HG02759 (cell line): ENCODE results near the gene CNPY4.
A peak's percentile ranks its signal among the peaks of the same experiment; 100 is the strongest.

Experiments
- ATAC-seq: cut with Tn5 transposase; IDR thresholded peaks from one replicate; pipeline ENCODE4 v1.9.1; 2021; ENCODE audit warnings: mild to moderate bottlenecking, moderate library complexity; ENCODE audit not compliant: unreplicated experiment

The CNPY4 gene

DNA sequence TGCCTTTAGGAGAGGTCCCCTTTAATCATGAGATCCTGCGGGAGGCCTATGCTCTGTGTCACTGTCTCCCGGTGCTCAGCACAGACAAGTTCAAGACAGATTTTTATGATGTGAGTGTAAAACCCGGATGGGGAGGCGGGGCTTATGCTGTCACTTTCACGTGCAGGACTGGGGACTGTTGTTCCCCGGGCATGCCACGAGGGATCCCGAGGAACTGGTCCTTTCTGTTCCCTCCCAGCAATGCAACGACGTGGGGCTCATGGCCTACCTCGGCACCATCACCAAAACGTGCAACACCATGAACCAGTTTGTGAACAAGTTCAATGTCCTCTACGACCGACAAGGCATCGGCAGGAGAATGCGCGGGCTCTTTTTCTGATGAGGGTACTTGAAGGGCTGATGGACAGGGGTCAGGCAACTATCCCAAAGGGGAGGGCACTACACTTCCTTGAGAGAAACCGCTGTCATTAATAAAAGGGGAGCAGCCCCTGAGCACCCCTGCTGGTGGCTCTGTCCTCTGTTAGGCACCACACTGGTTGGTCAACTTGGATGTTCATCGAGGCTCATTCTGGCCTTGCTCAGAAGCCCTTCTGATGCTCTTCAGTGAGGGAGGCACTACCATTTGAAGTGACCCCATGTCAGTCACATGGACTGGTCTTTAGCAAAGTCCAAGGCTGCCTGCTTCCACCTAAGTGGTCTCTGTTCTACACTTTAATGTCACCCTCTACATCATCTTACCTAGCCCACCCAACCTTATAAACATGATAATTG, 27.8 kb upstream of the CNPY4 start:
- ATAC-seq: no peak

- no peak for ATAC-seq
These were observed 26.4 kb upstream of the CNPY4 start for GRCh38 chr7:100093054-100093453.

GRCh38 chr7:100093498-100093897, 25.9 kb upstream of the CNPY4 start:
- ATAC-seq: no peak

- ATAC-seq: no peak
These were observed 25.4 kb upstream of the CNPY4 start for GRCh38 chr7:100093925-100094486.

- no peak for ATAC-seq
These were observed 24.1 kb upstream of the CNPY4 start for GRCh38 chr7:100095289-100095688.

DNA sequence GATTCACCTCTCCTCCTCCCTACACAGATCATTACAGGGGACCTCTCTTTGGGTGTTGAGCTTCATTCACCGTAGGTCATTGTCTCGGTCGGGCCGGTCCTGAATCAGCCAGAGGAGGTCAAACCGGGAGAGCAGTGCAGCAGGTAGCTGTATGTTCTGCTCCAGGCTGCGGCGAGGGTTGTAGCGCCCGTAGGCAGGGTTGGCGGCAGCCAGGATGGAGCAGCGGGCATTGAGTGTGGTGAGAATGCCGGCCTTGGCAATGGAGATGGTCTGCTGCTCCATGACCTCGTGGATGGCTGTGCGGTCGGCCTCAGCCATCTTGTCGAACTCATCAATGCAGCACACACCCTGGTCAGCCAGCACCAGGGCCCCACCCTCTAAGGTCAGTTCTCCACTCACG, 23.7 kb upstream of the CNPY4 start:
- ATAC-seq: no peak

DNA sequence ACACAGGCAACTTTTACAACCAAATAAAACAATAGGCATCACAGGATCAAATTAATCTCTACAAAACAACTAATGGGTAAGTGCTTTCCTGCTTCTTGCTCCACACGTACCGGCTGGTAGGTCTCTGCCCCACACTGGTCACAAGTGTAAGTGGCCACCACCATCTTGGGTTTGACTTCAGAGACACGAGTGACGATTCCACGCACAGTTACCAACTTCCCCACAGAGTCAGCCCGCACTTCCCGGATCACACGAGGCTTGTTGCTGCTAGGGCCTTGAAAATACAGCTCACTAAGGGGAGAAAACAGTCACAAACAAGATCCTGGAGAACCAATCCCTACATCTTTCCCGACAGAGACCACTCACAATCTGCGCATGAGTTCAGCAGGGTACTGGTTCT, 20.5 kb upstream of the CNPY4 start:
- no peak for ATAC-seq

DNA sequence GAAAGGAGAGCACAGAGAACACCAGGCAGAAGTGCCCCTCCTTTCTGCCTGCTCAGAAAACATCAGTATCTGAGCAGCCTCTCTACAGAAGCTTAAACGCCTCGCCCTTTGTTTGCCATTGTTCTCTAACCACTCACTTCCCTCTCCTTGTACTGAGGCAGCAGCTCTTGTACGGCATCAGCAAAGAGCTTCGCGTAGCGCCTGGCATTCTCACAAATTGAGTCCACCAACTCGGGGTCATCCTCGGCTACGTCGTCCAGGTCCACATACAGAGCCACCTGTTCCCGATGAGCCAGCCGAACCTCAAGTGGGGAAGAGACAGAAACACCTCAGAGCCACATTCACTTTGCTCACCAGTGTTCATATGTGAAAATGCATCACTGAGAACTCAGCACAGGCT, 20.0 kb upstream of the CNPY4 start:
- ATAC-seq: no peak

DNA sequence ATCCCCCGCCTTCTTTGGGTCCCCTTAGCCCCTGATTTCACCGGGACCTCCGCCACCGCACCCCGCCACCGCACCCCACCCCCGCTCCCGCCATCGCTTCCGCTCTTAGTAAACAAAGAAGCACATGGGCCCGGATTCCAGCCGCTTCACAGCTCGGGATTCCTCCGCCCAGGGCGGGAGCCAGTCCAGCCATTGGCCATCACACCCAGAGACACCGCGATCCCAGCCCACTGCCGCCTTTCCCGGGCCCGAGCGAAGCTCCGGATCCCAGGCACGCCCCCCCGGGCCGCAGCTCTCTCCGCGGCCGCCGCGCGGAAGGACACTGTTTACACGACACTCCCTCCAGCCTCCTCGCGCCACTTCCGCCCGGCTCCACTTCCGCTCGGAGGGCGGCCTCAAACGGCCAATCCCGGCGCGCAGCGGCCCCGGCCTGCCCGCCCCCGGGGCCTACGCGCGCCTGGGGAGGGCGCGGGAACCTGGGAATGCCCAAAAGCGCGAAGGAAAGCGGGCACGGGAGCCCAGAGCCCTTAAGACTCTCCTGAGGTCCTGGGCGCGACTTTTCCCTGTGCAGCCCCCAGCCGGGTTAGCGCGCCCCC, 18.9 kb upstream of the CNPY4 start:
- ATAC-seq: peak; percentile 72

DNA sequence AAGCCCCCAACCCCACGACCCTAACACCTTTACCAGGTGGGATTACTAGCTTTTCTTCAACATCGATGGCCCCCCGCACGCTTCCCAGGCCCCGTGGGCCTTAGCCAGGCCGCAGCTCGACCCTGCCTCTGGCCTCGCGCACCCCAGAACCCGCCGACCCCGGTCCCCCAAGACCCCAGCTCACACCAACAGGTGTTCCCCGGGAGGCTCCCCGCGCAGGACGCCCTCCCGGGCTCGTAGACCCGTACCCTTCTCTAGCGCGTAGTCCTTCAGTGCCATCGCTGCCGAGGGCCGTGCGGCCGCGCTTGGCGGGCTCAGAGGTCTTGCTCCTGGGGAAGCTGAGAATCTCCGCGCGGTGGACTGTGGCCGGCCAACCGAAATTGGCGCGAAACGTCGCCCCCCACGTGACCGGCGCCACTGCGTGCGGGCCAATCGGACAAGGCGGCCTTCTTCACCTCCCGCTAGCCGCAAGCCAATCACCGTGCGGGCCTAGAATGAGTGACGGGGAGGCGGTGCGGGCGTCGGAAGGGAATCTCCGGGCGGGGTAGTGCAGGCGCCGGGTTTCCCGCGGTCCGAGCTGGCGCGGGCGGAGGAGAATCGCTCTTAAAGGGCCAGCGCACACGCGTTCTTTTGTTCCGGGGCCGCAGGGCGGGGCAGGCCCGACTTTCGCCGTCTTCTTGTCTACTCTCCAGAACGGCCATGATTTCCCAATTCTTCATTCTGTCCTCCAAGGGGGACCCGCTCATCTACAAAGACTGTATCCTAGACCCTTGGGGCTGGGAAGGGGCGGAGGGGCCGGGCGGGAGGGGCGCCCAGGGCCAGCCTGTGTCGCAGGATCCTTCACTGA, 18.2 kb upstream of the CNPY4 start, which contains the start of the genes AP4M1 and MCM7:
TSS of gene AP4M1 (plus strand) at position 628 of the 847 bp plus-strand sequence. CDS start at position 700, 72 bp downstream.
TSS of gene MCM7 (minus strand) at position 382 of the 847 bp plus-strand sequence. CDS start at position 279, 103 bp downstream.
- peak; percentile 85 for ATAC-seq

DNA sequence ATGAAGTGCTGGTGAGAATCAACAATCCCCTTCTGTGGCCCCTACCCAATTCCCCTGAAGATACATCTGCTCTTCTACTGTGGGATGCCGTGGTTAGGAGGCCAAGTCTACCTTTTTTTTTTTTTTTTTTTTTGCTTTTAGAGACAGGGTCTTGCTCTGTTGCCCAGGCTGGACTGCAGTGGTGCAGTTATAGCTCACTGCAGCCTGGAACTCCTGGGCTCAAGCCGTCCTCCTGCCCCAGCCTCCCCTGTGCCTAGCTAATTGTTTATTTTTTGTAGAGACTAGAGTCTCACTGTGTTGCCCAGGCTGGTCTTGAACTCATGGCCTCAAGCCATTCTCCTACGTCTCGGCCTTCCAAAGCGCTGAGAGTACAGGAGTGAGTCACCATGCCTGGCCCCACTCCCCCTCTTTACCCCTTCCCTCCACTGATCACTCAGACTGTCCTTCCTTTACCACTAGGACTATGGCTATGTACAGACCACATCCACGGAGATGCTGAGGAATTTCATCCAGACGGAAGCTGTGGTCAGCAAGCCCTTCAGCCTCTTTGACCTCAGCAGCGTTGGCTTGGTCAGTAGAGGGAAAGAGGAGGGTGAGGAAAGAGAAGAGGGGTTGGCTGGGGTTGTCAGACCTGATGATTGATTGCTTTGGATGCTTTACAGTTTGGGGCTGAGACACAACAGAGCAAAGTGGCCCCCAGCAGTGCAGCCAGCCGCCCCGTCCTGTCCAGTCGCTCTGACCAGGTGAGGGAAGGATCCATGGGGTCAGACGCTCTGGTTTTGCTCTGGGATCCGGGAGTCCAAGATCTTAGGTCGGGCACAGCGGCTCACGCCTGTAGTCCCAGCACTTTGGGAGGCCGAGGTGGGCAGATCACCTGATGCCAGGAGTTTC, 16.2 kb upstream of the CNPY4 start:
- ATAC-seq: no peak

- no peak for ATAC-seq
These were observed 13.9 kb upstream of the CNPY4 start for GRCh38 chr7:100105534-100105933.

GRCh38 chr7:100106633-100107032, 12.8 kb upstream of the CNPY4 start:
- ATAC-seq: no peak

DNA sequence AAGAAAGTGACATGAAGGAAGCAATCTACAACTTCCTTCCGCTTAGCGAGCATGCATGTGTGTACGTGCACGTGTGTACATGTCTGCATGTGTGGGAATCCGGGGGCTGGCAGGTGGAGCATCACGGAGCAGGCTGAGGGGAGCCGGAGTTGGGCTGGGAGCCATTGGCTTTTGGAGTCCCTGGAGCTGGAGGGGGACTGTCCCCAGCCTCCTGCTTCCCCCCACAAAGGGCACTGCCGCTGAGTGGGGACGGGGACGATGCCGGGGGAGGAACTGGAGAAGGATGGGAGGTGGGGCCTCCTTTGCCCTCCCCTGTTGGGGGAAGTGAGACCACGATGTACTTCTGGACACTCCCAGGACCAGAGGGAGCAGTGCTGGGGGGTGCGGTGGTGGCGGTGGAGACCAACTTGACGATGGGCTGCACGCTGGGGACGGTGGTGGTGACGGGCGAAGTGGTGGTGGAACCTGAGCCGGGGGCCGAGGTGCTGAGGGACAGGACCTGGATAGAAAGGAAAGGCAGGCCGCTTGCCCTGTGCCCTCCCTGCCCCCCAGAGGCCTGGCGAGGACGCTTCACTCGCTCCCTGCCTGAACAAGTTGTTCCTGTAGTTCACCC, 12.2 kb upstream of the CNPY4 start:
- ATAC-seq: no peak

DNA sequence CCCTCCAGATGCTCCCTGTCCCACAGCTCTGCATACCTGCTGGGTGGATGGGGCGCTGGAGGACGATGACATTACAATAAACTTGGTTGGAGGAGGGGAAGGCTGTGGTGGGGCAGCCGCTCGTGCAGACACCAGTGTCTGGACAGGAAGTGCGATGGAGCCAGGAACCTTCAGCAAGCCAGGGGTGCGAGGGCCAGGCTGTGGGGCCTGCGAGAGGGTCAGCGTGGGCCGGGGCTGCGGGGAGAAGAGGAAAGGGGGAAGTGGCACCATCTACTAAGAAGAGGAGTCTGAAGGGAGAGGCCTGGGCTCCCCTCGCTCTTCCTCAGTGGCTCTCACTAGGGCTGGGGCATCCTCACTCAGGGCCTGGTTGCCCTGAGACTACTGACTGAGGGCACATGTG, 11.5 kb upstream of the CNPY4 start:
- ATAC-seq: no peak

DNA sequence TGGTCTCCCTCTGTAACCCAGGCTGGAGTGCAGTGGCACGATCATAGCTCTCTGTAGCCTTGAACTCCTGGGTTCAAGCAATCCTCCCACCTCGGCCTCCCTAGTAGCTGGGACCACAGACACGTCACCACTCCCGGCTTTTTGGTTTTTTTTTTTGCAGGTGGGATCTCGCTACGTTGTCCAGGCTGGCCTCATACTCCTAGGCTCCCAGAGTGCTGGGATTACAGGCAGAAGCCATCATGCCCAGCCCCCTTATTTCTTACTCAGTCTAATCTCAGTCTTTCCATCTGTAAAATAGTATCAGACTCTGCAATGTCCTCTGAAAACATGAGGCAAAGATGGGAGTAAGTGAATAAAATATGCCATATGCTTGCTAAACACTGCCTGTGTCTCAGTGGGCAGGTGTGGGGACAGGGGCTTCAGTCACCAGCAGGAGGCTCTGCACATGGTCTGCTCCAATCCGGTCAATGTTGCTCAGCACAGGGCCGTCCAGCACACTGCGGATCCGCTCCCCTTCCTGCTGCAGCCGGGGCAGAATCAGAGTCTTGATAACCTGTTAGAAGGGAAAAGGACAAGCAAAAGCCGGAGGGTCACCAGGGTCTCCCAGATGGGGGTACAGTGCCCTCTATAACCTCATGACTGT, 9.8 kb upstream of the CNPY4 start:
- ATAC-seq: no peak

DNA sequence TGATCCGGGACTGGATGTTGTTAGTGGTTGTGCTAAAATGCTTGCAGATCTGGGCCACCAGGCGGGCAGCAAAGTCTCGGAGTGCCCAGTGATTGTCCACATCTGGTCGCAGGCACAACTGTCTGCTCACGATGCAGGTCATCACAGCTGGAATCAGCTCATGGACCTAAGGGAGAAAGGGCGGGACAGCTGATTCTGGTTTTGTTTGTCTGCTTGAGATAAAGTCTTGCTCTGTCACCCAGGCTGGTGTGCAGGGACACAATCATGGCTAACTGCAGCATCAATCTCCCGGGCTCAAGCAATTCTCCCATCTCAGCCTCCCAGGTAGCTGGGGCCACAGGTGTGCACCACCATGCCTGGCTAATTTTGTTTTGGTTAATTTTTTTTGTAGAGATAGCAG, 8.3 kb upstream of the CNPY4 start:
- no peak for ATAC-seq

DNA sequence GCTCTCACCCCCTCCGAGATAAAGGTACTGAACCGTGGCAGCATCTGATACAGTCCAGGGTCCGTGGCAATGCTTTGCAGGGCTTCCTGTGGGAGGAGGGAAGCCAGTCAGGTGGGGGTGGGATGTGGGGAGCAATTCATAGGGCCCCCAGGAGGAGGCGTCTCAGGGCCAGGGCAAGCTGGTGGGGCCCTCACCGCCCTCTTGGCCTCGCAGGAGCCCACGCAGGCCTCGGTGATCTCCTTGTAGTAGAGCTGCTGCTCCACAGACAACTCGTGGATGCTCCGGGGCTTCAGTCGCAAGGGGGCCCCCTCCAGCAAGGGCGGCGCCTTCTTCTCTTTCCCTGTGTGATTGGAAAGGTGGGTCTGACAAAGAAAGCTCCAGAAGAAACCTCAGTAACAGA, 7.5 kb upstream of the CNPY4 start:
- no peak for ATAC-seq

DNA sequence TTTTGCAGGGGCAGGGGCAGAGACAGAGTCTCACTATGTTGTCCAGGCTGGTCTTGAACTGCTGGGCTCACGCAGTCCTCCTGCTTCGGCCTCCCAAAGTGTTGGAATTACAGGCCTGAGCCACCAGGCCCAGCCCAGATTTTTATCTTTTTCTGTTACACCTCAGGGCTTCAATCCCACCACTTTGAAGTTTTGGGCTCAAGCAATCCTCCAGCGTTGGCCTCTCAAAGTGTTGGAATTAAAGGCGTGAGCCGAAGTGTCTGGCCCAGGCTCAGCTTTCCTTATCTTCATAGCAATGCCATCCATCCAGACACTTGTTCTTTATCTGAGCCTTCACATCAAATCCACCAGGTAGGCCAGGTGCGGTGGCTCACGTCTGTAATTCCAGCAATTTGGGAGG, 4.4 kb upstream of the CNPY4 start:
- ATAC-seq: no peak
